Glomerular endothelial cell (primary cell): Measurements from ENCODE around the gene CYLD. TPM values are rescaled to one million over a fixed set of nuclear protein-coding genes. Genes with fewer than 3 reads are reported as not detected.

Experiments
- DNase-seq: peaks from one replicate; pipeline ENCODE4 v3.0.0-alpha.2; 2011; ENCODE audit warnings: low read depth, low spot score; ENCODE audit errors: extremely low read depth
- total RNA-seq: library from RNA; depleted of rRNA; stranded (reverse); fragments of >200 nt; gene quantifications from 2 replicates; pipeline ENCODE4 v1.2.3, GENCODE V29; 2015

CYLD gene
- total RNA-seq, 1 donor from 2014 or later, result 31.6 TPM

DNA sequence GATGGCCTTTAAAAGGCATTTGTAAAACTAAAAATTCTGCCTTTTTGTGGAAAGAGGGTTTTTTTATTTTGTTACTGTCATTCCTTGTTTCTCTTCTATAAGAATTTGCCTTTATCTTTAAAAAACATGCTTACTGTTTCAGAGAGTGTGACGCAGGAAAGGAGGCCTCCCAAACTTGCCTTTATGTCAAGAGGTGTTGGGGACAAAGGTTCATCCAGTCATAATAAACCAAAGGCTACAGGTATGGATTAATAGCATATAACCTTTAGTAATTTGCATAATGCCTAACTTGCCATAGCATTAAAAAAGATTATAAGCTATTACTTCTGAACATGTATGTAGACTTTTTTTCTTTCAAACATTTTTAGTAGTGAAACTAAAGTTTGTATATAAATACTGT lies 34.2 kb downstream of the CYLD start:
- DNase-seq, result no peak

DNA sequence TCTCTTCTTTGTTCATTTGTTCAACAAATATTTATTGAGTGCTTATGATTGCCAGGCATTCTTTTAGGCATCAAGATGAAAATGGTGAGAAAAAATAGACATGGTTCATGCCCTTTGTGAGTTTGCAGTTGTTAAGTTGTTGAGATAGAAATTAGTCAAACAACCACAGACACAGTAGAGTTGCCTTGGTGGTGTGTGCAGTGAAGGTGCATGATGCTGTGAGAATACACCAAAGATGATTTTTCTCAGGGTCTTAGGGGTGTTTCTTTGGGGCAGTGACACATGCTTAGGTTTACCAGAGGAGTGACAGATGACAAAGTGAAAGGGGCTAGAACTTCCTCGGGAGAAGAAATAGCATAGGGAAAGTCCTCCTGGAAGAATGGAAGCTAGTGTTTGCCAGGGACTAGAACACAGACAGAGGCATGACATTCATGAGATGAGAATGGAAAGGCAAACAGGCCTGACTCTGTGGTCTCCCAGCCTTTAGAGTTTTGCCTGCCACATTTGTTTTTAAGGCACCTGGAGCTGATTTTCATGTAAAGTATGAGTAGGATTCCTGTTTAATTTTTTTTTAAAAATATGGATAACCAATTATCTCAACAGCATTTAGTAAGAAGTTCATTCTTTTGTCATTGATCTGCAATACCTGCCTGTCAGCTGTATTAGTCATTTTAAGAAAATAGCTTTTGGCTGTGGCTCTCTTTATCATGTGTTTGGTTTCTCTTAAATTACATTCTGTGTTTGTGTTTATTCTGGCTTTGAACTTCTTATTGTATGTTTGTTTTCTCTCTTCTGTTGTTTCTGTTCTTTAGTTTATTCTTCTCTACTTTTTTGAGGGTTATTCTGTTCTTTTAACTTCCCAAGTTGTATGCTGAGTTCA lies 36.6 kb downstream of the CYLD start:
- DNase-seq, result no peak

DNA sequence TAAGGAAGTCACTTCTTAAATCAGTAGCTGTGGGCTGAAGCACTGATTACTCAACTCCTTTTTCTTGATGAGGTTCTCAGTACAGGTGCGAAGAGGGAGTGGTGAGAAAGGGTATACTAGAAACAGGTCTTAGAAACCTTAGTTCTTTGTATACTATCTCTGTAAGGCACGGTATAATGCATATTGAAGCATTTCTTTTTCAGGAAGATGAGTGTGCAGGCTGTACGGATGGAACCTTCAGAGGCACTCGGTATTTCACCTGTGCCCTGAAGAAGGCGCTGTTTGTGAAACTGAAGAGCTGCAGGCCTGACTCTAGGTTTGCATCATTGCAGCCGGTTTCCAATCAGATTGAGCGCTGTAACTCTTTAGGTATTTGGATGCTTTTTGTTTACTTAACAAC lies 39.2 kb downstream of the CYLD start:
- no peak for DNase-seq

DNA sequence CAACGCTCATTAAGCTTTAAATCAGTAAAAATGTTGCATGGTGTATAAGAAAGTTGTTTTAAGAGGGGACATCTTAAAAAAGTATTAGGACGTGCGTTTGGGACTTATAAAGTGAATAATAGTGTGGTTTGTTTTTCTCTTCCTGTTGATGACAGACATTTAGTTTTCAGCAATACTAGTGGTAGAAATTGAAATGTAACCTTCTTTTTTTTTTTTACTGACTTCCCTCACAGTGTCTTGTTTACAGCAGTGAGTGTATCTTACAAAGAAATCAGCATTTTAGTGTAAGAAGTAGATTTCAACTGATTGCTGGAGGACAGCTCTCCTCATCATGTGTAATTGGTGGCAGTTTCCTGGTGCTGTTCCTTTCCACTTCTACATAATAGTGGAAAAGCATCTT lies 39.6 kb downstream of the CYLD start:
- no peak for DNase-seq

- no peak for DNase-seq
Observed at GRCh38 chr16:50789757-50790156, 47.9 kb downstream of the CYLD start.

DNA sequence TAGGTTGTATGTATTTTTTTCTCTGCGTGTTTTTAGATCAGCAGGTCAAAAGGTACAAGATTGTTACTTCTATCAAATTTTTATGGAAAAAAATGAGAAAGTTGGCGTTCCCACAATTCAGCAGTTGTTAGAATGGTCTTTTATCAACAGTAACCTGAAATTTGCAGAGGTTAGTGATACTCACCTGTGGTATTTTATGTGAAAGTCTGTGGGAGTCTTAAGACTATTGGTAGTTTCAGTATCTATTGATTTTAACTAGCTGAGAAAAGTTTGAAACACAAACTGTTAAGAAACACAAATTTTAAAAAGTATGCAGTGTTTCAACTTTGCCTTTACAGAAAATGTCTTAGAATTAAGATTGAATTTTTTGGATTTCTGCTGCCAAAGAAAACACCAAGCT lies 49.6 kb downstream of the CYLD start:
- DNase-seq, result no peak

GRCh38 chr16:50796829-50797228 lies 54.9 kb downstream of the CYLD start:
- no peak for DNase-seq

- no peak for DNase-seq
Observed at GRCh38 chr16:50797456-50797855, 55.6 kb downstream of the CYLD start.

- DNase-seq, result no peak
Observed at GRCh38 chr16:50800074-50800473, 58.2 kb downstream of the CYLD start.

- no peak for DNase-seq
Observed at GRCh38 chr16:50801036-50801435, 59.1 kb downstream of the CYLD start.

DNA sequence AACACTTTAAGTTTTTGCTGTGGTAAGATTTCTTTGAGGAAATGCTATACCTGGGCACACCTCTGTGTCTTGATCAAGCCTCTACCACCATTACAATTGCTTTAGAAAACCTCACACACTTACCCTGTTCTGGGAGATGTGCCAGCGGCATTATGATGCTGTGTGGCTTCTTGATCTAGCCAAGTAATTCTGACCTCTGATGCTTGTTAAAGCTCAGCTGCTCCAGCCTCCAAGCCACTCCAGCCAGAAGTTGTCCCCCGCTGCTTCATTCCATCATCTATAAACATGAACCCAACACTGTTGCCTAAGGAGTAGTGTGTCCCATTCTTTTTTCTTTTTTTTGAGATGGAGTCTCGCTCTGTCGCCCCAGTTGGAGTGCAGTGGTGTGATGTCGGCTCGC lies 60.1 kb downstream of the CYLD start:
- no peak for DNase-seq

- DNase-seq, result no peak
Observed at GRCh38 chr16:50802961-50803360, 61.1 kb downstream of the CYLD start.

- no peak for DNase-seq
Observed at GRCh38 chr16:50804290-50804907, 62.5 kb downstream of the CYLD start.

- peak; percentile 83 for DNase-seq
Observed at GRCh38 chr16:50806099-50807062, 64.5 kb downstream of the CYLD start.

- no peak for DNase-seq
Observed at GRCh38 chr16:50808929-50809538, 67.1 kb downstream of the CYLD start.

DNA sequence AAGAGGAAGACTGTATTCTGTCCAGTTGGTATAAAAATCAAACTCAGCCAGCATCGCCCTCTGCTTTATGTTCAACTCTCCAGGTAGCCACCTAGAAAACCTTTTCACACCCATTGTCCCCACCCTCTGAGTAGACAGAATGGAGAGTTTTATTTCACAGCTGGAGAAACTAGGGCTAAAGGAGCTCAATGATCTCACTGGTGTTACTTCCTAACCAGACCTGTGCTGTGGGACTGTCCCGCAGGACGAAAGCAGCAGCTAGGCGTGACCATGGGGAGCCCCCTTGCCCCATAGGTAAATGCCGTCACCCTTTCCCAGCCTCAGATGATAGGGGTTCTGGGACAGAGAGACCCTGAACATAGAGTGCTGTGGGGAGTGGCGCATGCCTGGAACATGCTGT lies 67.7 kb downstream of the CYLD start:
- DNase-seq, result no peak

GRCh38 chr16:50810241-50810965 lies 68.5 kb downstream of the CYLD start:
- DNase-seq, result no peak

DNA sequence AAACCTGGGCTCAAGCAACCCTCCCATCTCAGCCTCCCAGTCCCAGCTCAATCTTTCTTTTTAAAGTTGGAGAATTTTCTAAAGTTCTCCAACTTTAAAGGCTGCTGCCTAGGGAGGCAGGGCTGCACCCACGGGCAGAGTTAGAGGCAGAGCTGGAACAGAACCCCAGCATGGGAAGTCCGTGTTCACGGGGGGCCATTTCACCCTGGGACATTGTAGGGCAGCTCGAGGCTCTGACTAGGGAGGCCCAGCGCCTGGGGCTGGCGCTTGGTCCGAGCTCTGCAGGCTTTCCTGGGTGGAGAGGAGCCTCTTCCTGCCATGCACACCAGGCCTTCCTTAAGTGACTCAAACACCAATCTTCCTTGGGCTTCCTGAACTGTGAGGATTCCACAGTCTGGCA lies 70.2 kb downstream of the CYLD start:
- DNase-seq, result no peak

DNA sequence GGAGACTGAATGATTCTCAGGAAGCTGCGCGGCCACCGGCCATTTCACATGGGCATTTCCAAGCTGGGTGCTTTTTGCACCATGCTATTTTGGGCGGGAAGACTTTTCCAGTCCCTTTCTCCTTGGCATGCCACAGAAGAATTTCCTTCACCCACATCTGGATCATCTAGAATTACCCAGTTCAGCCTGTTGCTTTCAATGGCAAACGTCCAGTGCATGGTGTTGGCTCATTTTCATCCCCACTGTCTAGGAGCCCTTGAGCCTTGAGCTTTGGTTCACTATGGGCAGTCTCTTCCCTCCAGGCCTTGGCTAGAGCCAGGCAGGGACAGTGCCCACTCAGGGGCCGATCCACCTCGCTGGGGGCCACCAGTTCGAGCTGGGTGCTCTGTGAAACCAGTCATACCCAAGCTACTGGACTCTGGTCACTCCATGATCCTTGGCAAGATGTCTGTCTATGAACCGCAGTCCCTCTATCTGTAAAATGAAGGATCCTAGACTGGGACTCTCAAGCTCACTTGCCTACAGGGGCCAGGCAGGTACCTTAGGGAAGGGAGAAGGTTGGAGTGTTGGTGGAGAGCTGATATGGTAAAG lies 71.1 kb downstream of the CYLD start:
- no peak for DNase-seq

DNA sequence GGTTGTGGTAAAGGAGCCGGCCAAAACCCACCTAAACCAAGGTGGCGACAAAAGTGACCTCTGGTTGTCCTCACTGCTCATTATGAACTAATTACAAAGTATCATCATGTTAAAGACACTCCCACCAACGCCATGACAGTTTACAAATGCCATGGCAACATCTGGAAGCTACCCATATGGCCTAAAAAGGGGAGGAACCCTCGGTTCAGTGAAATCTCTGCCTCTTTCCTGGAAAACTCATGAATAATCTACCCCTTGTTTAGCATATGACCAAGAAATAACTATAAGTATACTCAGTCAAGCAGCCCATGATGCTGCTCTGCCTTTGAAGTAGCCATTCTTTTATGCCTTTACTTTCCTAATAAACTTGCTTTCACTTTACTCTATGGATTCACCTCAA lies 72.2 kb downstream of the CYLD start:
- DNase-seq, result no peak
